AG08395 (cell line): ENCODE data around the gene RETSAT.
"Not testable (repeated sequence)": the region's sequence is repeated elsewhere in the genome, so short reads cannot be mapped to it uniquely, and the experiment has no call there.

ENCODE experiments used
- DNase-seq: peaks from one replicate; pipeline ENCODE4 v3.0.0; 2012; ENCODE audit warnings: mixed read lengths, low spot score

The RETSAT gene

DNA sequence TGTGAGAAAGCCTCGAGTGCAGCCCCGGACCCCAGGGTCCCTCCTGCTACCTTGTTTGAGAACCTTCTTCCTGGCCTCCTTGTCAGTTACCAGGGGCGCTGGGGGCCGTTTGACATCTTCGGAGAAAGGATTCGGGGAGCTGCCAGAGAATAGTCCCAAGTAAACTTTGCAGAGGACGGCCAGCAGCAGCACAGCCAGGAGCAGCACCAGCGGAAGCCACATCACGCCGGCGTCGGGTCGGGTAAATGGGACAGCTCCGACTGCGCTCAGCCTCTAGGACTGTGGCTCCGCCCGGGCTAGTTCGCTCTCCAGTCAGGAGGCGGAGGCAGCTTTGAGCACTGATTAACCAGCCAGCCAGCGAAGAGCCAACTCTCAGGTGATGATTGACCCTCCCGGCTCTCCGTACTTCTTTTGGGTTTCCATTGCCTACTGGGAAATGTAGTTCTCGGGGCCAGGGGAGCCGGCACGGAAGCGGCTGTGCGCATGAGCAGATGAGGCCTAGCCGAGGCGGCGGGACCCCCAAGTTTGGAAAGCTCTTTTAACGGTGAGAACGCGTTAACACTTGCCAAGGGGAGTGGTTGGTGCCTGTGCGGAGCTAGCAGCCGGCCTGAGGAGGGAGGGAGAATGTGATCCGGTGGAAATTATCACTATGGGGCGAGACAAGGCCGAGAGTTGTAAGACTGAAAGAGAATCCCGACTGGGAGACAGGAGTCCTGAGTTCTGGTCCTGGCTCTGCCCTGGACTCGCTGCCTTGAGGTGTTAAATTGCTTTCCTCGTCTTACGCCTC is at the start of gene RETSAT, which contains the start of gene ELMOD3:
Gene RETSAT, minus strand, starts transcription at position 243 of the 787 bp plus-strand sequence. Its CDS starts 21 bp downstream, at position 222.
Gene ELMOD3, plus strand, starts transcription at position 484 of the 787 bp plus-strand sequence. CDS start 2,430 bp downstream, outside the sequence.
- DNase-seq: peak; percentile 99

DNA sequence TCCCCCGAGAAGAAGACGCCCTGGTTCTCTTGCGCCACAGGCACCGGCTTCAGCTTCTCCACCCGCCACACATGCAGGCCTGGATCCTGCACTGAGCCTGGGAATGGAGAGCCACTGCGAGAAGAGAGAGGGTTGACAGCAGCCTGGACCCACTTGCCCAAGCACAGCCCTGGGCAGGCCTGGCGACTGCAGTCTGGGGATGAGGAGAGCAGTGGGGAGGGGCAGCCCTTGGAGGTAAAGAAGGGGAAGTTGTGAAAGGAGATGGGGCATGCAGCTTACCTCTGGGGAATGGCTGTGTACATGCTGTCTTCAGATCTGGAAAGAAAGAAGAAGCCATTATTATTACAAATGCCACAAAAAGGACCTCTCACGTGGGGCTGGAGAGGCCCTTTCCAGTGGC is 47.5 kb upstream of the RETSAT start:
- no peak for DNase-seq

DNA sequence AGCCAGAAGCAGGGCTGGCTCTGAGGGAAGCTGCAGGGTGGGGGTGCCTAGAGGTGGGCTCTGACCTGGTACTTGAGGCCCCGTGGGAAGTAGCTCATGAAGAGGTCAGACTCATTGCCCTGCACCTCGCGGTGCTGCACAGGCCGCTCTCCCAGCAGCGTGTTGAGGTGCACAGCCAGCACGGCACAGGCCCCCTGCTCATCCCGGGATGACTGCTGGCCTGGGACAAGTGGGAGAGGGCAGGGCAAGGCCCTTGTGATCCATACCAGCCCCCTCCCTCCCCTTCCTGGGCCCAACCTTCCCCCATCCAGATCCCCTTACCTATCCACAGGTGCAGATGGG is 47.1 kb upstream of the RETSAT start:
- no peak for DNase-seq

DNA sequence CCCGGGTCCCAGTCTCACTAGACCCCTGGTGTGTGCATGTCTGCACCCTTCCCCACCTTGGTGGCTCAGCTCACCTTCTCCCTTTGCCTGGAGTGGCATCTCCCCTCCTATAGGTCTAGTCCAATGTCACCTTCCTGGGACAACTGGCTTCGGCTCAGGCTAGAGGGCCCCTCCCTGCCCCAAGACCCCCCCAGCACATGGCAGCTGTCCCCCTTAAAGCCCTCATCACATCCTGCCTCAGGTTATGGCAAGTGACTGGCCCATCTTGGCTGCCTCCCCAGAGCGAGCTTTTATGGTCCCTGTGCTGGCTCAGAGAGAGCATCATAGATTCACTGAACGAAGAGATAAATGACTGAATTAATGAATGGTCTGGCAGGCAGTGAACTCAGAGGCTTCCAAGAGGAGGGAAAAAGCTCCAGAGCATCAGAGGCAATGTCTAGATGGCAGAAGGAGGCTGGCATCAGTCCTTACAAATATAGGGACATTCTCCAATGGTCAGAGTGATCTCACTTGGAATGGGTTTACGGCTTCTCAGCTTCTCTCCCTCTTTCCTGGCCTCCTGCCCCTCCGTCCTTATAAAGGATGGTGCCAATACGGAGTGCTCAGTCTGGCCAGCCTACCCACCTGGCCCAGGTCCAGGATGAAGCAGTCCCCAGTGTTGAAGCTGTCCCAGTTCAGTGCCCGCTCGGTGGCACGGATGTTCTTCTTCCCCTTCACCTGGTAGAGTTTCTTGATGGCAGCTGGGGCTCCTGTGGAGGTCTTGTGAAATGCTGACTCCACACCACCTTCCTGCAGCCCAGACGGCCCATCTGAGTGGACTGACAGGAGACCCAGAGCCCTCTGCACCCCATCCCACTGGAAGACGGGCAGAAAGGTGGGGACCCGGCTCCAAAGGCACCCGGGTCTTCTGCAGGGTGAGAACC is 46.5 kb upstream of the RETSAT start:
- no peak for DNase-seq

DNA sequence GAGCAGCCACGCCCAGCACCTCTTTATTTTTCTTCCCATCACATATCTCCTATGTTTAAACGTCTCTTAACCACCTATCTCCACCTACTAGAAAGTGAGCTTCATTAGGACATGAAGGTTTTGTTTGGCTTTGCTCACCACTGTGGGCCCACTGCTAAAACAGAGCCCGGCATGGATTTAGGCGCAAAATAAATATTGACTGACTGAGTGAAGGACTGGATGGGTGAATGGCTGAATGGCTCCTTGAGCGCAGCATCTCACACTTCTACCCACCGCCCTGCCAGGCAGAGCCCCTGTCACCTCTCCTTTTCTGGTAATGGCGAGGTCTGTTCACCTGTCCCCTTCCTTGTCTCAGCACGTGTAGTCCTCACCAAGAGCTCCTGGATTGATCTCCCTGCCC is 45.7 kb upstream of the RETSAT start:
- no peak for DNase-seq

DNA sequence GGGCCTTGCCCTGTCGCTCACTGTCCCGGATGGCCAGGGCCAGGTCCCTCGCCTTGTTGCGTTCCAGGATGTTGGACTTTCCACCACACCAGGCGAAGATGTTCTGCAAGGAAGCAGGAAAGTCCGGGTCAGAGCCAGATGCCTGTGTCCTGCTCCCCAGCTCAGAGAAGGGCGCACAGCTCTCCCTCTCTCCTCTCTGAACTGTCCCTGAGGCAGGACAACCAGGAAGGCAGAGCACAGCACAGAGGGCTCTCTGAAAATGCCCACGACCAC is 44.8 kb upstream of the RETSAT start:
- DNase-seq: no peak

DNA sequence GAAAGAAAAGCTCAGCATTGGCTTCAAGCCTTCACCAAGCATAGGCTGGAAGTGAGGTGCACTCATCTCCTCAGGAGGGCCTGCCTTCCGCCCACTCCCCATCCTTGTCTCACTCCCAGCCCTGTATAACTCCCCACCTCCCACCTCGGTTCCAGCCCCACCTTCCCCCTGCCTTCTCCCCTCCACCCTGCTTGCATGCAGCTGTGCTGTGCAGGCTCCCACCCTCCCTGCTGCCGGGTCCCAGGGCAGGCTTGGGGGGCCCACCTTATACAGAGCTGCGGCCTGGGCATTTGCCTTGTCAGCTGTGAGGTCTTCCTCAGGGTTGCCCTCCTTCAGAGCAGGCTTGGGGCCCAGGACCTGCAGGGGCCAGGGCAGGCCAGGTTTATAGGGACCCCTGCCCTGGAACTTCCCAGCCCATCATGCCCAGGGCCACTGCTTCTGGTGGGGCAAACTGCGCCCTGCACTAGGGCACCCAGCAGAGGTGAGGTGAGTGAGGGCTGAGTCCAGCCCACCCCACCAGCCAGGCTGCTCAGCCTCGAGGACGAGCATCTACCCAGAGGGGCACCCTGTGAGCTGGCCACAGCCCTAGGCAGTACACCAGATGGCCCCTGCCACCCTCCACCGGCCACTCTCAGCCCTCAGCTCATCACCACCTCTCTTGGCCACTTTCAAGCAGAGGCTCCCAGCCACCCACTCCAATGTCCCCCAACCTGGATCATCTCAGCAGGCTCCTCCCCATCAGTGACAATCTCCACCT is 44.3 kb upstream of the RETSAT start:
- DNase-seq: no peak

DNA sequence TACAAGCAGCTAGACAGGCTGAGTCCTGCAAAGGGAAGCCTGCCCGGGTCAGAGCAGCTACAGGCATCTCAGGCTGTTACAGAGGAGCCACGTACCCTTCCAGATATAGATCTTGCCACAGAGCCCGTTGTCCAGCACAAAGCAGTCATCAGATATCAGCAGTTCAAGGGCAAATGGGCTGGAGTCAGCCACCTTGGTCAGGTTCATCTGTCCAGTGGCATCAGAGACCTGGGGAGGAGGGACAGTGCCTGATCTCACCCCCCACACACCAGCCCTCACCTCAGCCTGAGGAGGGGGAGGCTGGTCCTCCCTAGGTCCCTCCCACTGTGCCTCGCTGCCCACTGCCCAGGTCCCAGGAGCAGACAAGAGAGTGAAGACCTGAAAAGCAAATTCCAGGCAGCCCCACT is 43.6 kb upstream of the RETSAT start:
- DNase-seq: no peak

DNA sequence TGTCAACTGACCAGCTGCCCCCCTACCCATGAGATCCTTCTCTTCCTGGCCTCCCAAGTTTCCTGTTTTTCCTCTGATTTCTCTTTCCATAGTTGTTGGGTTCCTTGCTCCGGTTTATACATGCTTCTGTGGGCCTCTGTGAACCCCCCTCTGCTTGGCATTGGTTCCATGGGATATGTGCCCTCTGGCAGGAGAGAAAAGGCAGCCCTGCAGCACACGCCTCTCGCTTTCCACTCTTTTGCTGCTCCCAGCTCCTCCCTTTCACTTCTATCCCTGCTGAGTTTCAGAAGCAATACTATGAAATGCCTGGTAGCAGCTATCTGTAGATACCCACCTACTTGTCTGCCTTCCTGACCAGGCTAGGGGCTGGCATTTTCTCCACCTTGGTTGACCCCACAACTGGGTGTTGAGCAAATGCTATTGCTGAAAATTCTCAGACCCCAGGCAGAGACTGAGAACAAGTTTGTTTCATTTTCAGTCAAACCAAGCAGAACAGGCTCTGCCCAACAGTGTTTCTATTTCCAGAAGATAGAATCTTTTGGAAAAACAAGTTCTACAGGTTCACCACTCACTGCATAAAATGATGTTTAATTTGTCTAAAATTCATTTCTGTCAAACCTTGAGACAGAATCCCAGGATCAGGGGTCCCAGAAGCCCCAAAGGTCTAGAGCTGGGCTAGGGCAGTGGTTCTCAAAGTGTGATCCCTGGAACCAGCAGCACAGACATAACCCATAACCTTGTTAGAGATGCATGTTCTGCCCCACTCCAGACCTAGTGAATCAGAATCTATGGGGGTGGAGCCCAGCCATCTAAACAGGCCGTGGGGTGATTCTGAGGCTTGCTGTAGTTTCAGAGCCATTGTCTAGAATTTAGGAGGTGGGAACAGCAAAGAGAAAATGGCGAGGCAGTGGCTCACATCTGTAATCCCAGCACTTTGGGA is 42.5 kb upstream of the RETSAT start:
- DNase-seq: no peak

DNA sequence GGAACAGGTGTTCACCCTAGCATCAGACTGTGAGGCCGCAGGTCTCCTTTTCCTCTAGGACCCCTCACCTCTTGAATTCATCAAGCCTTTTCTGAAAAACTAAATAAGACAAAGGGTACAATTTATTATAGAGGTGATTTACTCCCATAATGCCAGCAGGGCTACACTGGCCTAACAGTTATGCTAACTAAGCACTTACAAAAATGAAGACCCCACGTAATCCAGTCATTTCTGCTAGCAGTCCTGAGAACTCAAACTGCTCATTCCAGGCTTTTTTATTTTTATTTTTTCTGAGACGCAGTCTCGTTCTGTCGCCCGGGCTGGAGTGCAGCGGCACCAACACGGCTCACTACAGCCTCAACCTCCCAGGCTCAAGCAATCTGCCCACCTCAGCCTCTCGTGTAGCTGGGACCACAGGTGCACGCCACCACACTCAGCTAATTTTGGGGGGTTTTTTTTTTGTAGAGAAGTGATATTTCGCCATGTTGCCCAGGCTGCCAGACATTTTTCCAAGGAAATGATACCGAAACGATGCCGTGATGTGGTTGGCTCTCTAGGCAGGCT is 41.7 kb upstream of the RETSAT start:
- no peak for DNase-seq

DNA sequence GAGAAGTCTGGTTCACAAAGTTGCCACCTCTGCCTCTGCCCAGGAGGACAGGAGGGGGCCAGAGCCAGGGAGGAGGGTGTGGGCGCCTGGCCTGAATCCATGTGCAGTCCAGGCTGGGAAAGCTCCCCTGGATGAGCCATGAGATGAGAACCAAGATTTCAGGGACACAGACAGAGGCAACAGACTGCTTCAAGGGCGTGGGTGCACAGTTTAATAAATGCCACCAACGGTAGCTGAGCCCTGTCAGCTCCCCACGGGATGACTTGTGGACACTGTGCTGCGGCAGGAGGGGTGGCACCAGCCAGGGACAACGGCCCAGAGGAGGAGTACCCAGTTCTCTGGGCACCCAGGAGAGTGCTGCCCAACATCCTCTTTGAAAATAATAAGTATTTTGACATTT is 40.6 kb upstream of the RETSAT start:
- no peak for DNase-seq

DNA sequence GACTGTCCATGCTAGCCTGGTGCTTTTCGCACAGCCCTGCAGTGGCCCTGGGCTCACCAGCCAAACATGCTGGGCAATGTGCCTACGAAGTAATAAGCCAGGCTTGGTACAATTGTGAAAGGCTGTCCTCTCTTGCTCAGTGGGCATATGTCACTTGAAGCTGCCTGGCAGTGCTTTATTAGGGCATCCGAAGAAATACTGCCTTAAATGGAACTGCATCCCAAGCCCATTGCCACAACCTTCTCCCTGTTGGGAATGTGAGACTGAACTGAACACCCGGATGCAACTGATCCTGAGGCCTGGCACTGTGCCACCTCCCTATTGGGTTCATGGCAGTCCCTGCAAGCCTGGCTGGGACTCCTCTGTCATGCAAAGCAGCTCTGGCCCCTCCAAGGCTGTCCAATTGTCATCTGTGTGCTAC is 39.9 kb upstream of the RETSAT start:
- no peak for DNase-seq

DNA sequence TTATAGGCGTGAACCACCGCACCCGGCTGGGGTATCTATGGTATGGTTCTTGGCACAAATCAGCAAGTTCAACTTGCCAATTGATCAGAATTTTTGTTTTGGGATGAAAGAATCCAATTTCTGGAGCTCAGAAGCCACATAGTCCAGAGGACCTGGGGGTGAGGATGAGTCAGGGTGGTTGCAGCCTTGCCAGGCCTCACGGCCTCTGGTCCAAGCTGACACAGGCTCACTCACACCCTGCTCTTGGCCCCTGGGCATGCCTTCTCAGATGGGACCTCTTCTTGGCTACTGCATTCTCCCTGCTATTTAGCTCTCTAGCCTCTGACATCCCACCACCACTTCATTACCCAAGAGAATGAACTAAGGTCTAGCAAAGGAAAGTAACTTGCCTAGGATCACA is 39.5 kb upstream of the RETSAT start:
- DNase-seq: peak; percentile 80

DNA sequence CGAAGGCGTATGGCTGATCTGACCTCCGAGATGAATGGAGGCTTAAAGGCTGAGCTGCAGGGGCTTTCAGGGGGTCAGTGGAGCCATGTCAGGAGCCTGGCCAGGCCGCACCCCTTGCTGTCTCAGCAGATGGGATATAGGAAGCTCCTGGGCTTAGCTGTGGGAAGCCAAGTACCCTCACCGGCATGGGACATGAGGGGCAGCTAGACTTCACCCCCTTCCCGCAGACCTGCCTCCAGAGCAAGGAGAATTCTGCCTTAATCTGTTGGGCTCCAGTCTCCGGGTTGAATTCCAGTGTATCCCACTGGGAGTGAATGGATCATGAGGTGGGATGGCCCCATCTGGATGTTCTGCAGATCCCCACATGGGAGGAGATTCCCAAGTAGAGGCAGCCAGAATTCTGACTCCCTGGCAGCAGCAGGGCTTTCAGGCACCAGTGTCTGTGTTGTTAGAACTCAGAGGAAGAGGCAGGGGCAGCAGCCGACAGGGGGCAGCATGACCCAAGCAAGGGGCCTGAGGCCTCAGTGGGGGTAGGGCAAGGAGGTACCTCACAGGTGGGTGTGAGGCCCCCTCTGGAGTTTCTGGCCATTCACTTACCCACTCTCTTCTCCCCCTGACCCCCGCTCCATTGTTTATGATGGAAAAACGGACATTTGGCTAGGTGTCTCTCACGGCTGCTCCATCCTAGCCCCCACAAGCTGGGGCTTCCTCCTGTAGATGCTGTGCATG is 36.8 kb upstream of the RETSAT start:
- DNase-seq: peak; percentile 57

DNA sequence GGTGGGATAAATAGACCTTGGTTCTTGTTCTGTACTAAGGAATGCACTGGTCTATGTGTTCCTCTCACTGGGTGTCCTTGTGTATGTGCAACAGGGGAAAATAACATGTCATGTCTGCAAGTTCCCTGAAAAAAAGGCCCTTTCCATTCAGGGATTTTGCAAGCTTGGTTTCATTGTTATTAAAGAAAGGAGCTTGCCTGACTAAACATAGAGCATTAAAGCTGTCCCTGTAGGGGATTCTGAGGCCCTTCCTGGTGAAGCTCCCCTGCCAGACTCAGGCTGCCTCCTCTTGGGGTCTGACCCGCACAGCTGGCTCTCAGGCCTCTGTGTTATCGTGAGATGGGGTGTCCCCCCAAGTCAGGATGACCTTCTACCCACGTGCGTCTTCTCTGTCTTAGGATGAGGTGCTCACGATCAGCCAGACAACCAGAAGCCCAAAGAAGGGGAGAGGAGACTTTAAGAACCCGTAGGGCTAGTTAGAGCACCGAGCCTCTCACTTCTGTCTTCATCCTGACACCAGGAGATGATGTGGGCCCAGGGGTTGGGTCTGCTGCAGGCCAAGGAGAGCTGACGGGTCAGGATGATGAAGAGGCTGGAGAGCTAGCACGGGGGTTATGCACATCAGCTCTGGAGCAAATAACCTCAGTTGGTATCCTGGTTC is 34.7 kb upstream of the RETSAT start:
- DNase-seq: no peak

DNA sequence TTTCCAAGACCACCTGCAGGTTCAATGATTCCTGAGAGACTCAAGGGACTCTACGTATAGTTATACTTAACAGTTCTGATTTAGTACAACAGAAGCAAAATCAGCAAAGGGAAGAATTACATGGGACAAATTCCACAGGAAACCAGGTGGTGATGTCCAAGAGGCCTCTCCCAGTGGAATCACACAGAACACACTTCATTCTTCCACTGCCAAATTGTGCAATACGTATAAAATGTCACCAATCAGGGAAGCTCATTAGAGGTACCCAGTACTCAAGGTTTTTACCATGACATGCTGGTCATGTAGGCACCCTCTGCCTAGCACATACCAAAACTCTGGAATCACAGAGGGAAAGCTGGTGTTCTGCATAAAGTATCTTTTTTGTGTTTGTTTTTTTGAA is 33.4 kb upstream of the RETSAT start:
- DNase-seq: no peak

DNA sequence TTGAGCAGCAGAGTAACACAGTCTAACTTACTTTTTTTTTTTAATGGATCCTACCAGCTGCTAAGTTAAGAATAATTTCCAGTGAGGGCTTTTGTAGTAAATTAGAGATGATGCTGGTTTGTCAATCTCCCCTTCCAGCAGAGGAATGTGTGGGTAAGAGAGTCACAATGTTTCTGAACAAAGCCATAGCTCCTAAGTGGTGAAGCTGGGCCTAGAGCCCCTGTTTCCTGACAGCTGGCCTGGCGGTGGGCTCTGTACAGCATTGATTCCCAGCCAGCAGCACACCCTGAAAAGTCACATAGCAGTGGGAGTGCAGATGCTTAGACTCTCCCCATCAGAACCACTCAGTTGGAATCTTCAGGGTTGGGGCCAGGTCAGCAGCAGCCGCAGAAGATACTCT is 31.4 kb upstream of the RETSAT start:
- DNase-seq: no peak

DNA sequence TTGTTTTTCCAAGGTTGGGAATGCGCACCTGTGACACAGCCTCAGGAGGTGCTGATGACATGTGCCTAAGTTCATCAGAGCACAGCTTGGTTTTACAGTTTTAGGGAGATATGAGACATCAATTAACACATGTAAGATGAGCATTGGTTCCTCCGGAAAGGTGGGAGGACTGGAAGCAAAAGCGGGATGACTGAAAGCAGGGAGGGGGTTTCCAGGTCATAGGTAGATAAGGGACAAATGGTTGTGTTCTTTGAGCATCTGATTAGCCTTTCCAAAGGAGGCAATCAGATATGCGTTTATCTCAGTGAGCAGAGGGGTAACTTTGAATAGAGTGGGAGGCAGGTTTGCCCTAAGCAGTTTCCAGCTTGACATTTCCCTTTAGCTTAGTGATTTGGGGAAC is 29.5 kb upstream of the RETSAT start:
- no peak for DNase-seq

DNA sequence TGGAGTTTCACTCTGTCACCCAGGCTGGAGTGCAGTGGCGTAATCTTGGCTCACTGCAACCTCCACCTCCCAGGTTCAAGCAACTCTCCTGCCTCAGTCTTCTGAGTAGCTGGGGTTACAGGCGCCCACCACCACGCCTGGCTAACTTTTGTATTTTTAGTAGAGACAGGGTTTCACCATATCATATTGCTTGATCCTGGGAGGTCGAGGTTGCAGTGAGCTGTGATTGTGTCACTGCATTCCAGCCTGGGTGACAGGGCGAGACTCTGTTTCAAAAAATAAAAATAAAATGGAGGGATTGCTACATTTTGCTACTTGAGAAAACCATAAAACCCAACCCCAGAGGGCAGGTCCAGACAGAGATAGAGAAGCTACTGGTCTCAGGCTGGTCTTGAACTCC is 28.8 kb upstream of the RETSAT start:
- not testable (repeated sequence) for DNase-seq

DNA sequence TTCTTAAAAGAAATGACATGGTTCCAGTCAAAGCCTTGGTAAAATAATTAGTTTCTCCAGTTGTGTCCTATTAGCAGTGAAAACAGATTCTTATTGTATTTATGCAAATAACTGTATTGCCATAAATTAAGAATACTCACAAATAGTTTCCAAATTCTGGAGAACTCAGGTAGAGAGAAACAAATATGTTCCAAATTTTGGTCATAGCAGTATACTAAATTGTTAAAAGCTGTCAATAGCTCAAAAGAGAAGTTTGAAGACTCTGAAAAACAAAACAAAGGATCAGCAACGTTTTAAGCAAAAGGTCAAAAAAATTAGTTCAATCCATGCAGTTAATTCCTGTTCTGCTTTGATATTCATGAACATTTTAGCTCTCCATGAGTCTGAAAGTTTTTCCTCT is 25.7 kb upstream of the RETSAT start:
- DNase-seq: no peak
